WTC11 (cell line): ENCODE data around the gene SSU72. TPM values are rescaled to one million over a fixed set of nuclear protein-coding genes. Genes with fewer than 3 reads are reported as not detected.

Source experiments
- ATAC-seq: fragments of 200-7000 bp; cut with Tn5 transposase; 2 replicates; pipeline ENCODE4 v1.10.0; 2021; ENCODE audit warnings: mild to moderate bottlenecking, moderate library complexity
- CTCF ChIA-PET: fragments of 300-600 bp; sonication (Branson Sonifier 250); formaldehyde crosslinking; loops from one replicate; lab custom pipeline; 2021; ENCODE audit warnings: antibody characterized with exemption; lab: Charles Lee
- POLR2A ChIA-PET: fragments of 350-600 bp; sonication (Branson Sonifier 250); formaldehyde crosslinking; loops from one replicate; lab custom pipeline; 2021; ENCODE audit warnings: antibody characterized with exemption; lab: Charles Lee
- DNase-seq: peaks from one replicate; pipeline ENCODE4 v3.0.0; 2021; ENCODE audit warnings: low spot score
- H3K27ac Mint-ChIP-seq: 2 replicates; pipeline ENCODE4 v1.8.0; 2021; ENCODE audit warnings: mixed read lengths
- H3K27me3 Mint-ChIP-seq: 2 replicates; pipeline ENCODE4 v1.8.0; 2021; ENCODE audit warnings: low read depth, mild to moderate bottlenecking, moderate library complexity, mixed read lengths
- H3K36me3 Mint-ChIP-seq: 2 replicates; pipeline ENCODE4 v1.8.0; 2021; ENCODE audit warnings: mixed read lengths
- H3K4me1 Mint-ChIP-seq: 2 replicates; pipeline ENCODE4 v1.8.0; 2022; ENCODE audit warnings: mixed read lengths
- H3K4me3 Mint-ChIP-seq: 2 replicates; pipeline ENCODE4 v1.8.0; 2021; ENCODE audit warnings: mild to moderate bottlenecking, moderate library complexity, mixed read lengths
- H3K9me3 Mint-ChIP-seq: 2 replicates; pipeline ENCODE4 v1.8.0; 2021; ENCODE audit warnings: mixed read lengths
- CBFB ChIP-seq: sonication (generic); formaldehyde crosslinking; IDR thresholded peaks from 2 replicates; pipeline ENCODE4 v1.8.1; 2022; ENCODE audit warnings: mild to moderate bottlenecking, low read depth, missing genetic modification reagents
- ELF4 ChIP-seq: sonication (generic); formaldehyde crosslinking; IDR thresholded peaks from 2 replicates; pipeline ENCODE4 v1.8.1; 2022; ENCODE audit warnings: low read depth, mild to moderate bottlenecking, moderate library complexity, missing genetic modification reagents
- FOXJ3 ChIP-seq: sonication (generic); formaldehyde crosslinking; IDR thresholded peaks from 2 replicates; pipeline ENCODE4 v1.9.0; 2021; ENCODE audit warnings: missing genetic modification reagents, mild to moderate bottlenecking, borderline replicate concordance
- MXD4 ChIP-seq: fragments of 250-450 bp; sonication (Bioruptor Pico); IDR thresholded peaks from 2 replicates; pipeline ENCODE4 v1.8.0; 2021; ENCODE audit warnings: mild to moderate bottlenecking, moderate library complexity, borderline replicate concordance
- NFATC4 ChIP-seq: fragments of 250-450 bp; sonication (Bioruptor Pico); IDR thresholded peaks from 2 replicates; pipeline ENCODE4 v1.9.0; 2021; ENCODE audit warnings: mild to moderate bottlenecking
- NR1H2 ChIP-seq: sonication (generic); formaldehyde crosslinking; IDR thresholded peaks from 2 replicates; pipeline ENCODE4 v1.9.0; 2021; ENCODE audit warnings: mild to moderate bottlenecking, moderate library complexity, missing genetic modification reagents
- NR3C1 ChIP-seq: sonication (generic); formaldehyde crosslinking; conservative IDR thresholded peaks from 2 replicates; pipeline ENCODE4 v1.8.1; 2023; ENCODE audit warnings: low read depth, mild to moderate bottlenecking, missing genetic modification reagents
- PRRX2 ChIP-seq: fragments of 250-450 bp; sonication (Bioruptor Pico); IDR thresholded peaks from 2 replicates; pipeline ENCODE4 v1.8.0; 2021; ENCODE audit warnings: mild to moderate bottlenecking
- ZNF232 ChIP-seq: sonication (generic); formaldehyde crosslinking; IDR thresholded peaks from 2 replicates; pipeline ENCODE4 v1.8.0; 2022; ENCODE audit warnings: mild to moderate bottlenecking, missing genetic modification reagents
- total RNA-seq: library from RNA; stranded (reverse); gene quantifications from 3 replicates; pipeline ENCODE4 v1.2.3, GENCODE V29; 2021
- TF ChIP-seq, protein P1 (sequence below): sonication (generic); formaldehyde crosslinking; IDR thresholded peaks from 2 replicates; pipeline ENCODE4 v1.8.1; 2022; ENCODE audit warnings: low read depth, missing genetic modification reagents, borderline replicate concordance
- TF ChIP-seq, protein P2 (sequence below): sonication (generic); formaldehyde crosslinking; IDR thresholded peaks from 2 replicates; pipeline ENCODE4 v1.8.0; 2023; ENCODE audit warnings: missing genetic modification reagents, mild to moderate bottlenecking, borderline replicate concordance
- TF ChIP-seq, protein P3 (sequence below): sonication (generic); formaldehyde crosslinking; IDR thresholded peaks from 2 replicates; pipeline ENCODE4 v1.8.1; 2023; ENCODE audit warnings: mild to moderate bottlenecking, missing genetic modification reagents
- TF ChIP-seq, protein P4 (sequence below): sonication (generic); formaldehyde crosslinking; IDR thresholded peaks from 2 replicates; pipeline ENCODE4 v1.8.1; 2022; ENCODE audit warnings: missing genetic modification reagents, borderline replicate concordance
- TF ChIP-seq, protein P5 (sequence below): sonication (generic); formaldehyde crosslinking; IDR thresholded peaks from 2 replicates; pipeline ENCODE4 v1.8.1; 2022; ENCODE audit warnings: mild to moderate bottlenecking, moderate library complexity, missing genetic modification reagents
- TF ChIP-seq, protein P6 (sequence below): sonication (generic); formaldehyde crosslinking; IDR thresholded peaks from 2 replicates; pipeline ENCODE4 v1.8.0; 2022; ENCODE audit warnings: mild to moderate bottlenecking, missing genetic modification reagents

SSU72 gene
- total RNA-seq, 1 experiment from 2014 or later: 158 TPM

DNA sequence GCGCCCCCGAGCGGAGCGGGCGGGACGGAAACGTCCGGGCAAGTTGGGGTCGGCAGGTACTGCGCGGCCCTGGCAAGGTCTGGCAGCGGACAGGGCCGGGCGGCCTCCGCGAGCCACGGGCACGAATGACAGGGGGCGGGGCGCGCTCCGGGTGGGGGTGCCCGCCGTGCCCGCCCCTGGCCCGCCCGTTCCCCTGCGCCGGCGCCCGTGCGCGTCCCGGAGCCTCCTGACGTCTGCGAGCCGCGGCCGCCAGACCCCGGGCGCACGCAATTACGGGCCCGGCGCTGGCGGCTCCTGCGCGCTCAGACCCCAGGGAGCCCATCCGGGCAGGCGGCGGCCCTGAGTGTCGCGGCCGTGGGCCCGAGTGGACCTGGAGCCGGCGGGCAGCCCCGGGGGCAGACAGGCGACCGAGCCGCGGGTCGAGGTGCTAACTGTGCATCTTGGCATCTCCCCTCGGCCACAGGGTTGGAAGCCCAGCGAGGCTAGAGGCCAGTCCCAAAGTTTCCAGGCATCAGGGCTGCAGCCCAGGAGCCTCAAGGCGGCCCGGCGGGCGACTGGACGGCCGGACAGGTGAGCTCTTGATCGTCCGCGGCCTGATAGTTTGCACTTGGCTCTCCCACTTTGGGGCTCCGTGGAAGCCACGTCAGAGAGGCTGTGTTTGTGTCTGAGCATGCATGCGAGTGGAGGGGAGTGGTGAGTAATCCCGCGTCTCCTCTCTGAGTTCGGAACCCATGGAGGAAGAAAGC lies 41.6 kb upstream of the SSU72 start:
- ChIA-PET CTCF (interaction anchor here (1.4 kb wide), 1 partner anchor 13 kb away, joined by 7 read pairs; no protein-coding TSS in a partner anchor), POLR2A (interaction anchor here (0.6 to 1.5 kb wide), 3 partner anchors 13 to 269 kb away, joined by 3 to 7 read pairs (median 7); no protein-coding TSS in a partner anchor)
- DNase-seq: peak; percentile 15
- peak; percentile 6 for ATAC-seq
- H3K36me3 Mint-ChIP-seq: 0 out of 2 replicates have a peak, but pooled peaks cover 5% of the 10 kb centered on the region
- peaks cover 18% of the 10 kb centered on the region for H3K4me1 Mint-ChIP-seq
- H3K27ac Mint-ChIP-seq: no peak overlapping the region
- no peaks in the 10 kb centered on the region for H3K27me3 Mint-ChIP-seq
- H3K9me3 Mint-ChIP-seq: no peaks in the 10 kb centered on the region
- TF ChIP-seq, protein P1, sequence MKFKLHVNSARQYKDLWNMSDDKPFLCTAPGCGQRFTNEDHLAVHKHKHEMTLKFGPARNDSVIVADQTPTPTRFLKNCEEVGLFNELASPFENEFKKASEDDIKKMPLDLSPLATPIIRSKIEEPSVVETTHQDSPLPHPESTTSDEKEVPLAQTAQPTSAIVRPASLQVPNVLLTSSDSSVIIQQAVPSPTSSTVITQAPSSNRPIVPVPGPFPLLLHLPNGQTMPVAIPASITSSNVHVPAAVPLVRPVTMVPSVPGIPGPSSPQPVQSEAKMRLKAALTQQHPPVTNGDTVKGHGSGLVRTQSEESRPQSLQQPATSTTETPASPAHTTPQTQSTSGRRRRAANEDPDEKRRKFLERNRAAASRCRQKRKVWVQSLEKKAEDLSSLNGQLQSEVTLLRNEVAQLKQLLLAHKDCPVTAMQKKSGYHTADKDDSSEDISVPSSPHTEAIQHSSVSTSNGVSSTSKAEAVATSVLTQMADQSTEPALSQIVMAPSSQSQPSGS (CRISPR knock-in tag): no peak
- TF ChIP-seq, protein P2, sequence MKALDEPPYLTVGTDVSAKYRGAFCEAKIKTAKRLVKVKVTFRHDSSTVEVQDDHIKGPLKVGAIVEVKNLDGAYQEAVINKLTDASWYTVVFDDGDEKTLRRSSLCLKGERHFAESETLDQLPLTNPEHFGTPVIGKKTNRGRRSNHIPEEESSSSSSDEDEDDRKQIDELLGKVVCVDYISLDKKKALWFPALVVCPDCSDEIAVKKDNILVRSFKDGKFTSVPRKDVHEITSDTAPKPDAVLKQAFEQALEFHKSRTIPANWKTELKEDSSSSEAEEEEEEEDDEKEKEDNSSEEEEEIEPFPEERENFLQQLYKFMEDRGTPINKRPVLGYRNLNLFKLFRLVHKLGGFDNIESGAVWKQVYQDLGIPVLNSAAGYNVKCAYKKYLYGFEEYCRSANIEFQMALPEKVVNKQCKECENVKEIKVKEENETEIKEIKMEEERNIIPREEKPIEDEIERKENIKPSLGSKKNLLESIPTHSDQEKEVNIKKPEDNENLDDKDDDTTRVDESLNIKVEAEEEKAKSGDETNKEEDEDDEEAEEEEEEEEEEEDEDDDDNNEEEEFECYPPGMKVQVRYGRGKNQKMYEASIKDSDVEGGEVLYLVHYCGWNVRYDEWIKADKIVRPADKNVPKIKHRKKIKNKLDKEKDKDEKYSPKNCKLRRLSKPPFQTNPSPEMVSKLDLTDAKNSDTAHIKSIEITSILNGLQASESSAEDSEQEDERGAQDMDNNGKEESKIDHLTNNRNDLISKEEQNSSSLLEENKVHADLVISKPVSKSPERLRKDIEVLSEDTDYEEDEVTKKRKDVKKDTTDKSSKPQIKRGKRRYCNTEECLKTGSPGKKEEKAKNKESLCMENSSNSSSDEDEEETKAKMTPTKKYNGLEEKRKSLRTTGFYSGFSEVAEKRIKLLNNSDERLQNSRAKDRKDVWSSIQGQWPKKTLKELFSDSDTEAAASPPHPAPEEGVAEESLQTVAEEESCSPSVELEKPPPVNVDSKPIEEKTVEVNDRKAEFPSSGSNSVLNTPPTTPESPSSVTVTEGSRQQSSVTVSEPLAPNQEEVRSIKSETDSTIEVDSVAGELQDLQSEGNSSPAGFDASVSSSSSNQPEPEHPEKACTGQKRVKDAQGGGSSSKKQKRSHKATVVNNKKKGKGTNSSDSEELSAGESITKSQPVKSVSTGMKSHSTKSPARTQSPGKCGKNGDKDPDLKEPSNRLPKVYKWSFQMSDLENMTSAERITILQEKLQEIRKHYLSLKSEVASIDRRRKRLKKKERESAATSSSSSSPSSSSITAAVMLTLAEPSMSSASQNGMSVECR: peak; percentile 10; the same call in 1 of the 2 replicates
- H3K4me3 Mint-ChIP-seq: peak overlapping the region; percentile 74

DNA sequence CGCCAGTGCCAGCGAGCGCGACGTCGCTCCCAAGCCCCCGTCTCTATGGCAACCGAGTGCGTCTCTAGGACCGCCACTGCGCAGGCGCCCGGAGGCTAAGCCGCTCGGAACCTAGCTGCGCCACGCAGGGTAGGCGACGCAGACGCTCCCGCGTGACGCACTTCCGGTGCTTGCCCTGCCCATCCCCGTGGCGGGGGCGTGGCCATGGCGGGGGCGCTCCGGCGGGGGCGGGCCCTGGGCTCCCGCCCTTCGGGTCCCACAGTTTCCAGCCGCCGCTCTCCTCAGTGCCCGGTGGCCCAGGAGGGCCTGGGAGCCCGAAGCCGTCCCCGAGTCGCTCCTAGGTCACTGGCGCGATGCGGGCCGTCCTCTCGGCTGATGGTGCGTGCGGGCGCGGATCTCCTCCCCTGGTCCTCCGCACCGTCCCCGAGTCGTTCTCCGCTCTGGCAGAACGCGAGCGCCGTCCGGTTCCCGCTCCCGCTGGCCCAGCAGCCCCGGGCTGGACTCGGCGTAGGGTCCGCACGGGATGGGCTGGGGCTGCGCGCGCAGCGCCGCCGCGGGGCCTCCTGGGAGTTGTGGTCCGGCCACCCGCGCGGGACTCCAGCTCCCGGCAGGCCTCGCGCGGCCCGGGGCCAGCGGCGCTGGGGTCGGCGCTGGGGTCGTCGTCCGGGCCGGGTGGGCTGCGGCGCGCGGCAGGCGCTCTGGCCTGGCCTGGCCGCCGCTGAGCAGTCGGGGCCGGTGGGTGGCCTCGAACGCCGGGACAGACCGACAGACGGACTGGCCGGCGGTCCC lies 40.8 kb upstream of the SSU72 start, which contains the start of gene MIB2:
Gene MIB2 (plus strand): TSS at position 245 of the 789 bp plus-strand sequence. CDS start 7,953 bp downstream, outside the sequence.
- POLR2A ChIA-PET: interaction anchor here (0.6 to 1.5 kb wide), 3 partner anchors 14 to 268 kb away, joined by 3 to 7 read pairs (median 7); no protein-coding TSS in a partner anchor
- CTCF ChIA-PET: interaction anchor here (0.6 to 2.4 kb wide), 7 partner anchors 11 to 111 kb away, joined by 3 to 7 read pairs (median 4); no protein-coding TSS in a partner anchor
- H3K4me3 Mint-ChIP-seq: peak within 1 kb of the TSS; percentile 91
- TF ChIP-seq, protein P1 (CRISPR knock-in tag): no peak
- TF ChIP-seq NR1H2 (CRISPR knock-in tag): no peak
- no peak for TF ChIP-seq MXD4
- TF ChIP-seq, protein P3, sequence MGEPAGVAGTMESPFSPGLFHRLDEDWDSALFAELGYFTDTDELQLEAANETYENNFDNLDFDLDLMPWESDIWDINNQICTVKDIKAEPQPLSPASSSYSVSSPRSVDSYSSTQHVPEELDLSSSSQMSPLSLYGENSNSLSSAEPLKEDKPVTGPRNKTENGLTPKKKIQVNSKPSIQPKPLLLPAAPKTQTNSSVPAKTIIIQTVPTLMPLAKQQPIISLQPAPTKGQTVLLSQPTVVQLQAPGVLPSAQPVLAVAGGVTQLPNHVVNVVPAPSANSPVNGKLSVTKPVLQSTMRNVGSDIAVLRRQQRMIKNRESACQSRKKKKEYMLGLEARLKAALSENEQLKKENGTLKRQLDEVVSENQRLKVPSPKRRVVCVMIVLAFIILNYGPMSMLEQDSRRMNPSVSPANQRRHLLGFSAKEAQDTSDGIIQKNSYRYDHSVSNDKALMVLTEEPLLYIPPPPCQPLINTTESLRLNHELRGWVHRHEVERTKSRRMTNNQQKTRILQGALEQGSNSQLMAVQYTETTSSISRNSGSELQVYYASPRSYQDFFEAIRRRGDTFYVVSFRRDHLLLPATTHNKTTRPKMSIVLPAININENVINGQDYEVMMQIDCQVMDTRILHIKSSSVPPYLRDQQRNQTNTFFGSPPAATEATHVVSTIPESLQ: no peak
- TF ChIP-seq, protein P4, sequence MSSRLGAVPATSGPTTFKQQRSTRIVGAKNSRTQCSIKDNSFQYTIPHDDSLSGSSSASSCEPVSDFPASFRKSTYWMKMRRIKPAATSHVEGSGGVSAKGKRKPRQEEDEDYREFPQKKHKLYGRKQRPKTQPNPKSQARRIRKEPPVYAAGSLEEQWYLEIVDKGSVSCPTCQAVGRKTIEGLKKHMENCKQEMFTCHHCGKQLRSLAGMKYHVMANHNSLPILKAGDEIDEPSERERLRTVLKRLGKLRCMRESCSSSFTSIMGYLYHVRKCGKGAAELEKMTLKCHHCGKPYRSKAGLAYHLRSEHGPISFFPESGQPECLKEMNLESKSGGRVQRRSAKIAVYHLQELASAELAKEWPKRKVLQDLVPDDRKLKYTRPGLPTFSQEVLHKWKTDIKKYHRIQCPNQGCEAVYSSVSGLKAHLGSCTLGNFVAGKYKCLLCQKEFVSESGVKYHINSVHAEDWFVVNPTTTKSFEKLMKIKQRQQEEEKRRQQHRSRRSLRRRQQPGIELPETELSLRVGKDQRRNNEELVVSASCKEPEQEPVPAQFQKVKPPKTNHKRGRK: no peak
- TF ChIP-seq, protein P5, sequence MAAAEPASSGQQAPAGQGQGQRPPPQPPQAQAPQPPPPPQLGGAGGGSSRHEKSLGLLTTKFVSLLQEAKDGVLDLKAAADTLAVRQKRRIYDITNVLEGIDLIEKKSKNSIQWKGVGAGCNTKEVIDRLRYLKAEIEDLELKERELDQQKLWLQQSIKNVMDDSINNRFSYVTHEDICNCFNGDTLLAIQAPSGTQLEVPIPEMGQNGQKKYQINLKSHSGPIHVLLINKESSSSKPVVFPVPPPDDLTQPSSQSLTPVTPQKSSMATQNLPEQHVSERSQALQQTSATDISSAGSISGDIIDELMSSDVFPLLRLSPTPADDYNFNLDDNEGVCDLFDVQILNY (CRISPR knock-in tag): peak; percentile 79
- no peak for TF ChIP-seq FOXJ3 (CRISPR knock-in tag)
- no peak for TF ChIP-seq NR3C1
- no peak for TF ChIP-seq ELF4 (CRISPR knock-in tag)
- peak; percentile 56; the same call in 1 of the 2 replicates for TF ChIP-seq CBFB (CRISPR knock-in tag)
- TF ChIP-seq, protein P6, sequence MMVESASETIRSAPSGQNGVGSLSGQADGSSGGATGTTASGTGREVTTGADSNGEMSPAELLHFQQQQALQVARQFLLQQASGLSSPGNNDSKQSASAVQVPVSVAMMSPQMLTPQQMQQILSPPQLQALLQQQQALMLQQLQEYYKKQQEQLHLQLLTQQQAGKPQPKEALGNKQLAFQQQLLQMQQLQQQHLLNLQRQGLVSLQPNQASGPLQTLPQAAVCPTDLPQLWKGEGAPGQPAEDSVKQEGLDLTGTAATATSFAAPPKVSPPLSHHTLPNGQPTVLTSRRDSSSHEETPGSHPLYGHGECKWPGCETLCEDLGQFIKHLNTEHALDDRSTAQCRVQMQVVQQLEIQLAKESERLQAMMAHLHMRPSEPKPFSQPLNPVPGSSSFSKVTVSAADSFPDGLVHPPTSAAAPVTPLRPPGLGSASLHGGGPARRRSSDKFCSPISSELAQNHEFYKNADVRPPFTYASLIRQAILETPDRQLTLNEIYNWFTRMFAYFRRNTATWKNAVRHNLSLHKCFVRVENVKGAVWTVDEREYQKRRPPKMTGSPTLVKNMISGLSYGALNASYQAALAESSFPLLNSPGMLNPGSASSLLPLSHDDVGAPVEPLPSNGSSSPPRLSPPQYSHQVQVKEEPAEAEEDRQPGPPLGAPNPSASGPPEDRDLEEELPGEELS (CRISPR knock-in tag): no peak
- no peak; the same call in 1 of the 2 replicates for TF ChIP-seq ZNF232 (CRISPR knock-in tag)
- TF ChIP-seq PRRX2 (CRISPR knock-in tag): peak; percentile 32; the same call in 1 of the 2 replicates
- TF ChIP-seq NFATC4 (CRISPR knock-in tag): no peak

More for the DNA sequence above, 40.8 kb upstream of the SSU72 start, which contains the start of gene MIB2:
- Mint-ChIP-seq H3K27me3 (no peaks in the 10 kb centered on the region), H3K36me3 (0 out of 2 replicates have a peak, but pooled peaks cover 5% of the 10 kb centered on the region), H3K9me3 (no peaks in the 10 kb centered on the region), H3K27ac (peak within 1 kb of the TSS; percentile 73), H3K4me1 (peaks cover 18% of the 10 kb centered on the region)
- ATAC-seq: peak; percentile 86
- peak; percentile 97 for DNase-seq
